ENCODE results near the gene PDZK1.

Gene PDZK1

GRCh38 chr1:145710291-145711027, 3.3 kb upstream of the PDZK1 start:
- no peak for TF ChIP-seq CTCF (IDR thresholded peaks at IDR 0.05; ENCODE audit: insufficient read depth, low read depth, low read length, missing control alignments)
- no peak overlapping the region for H3K4me3 ChIP-seq (ENCODE audit: low read depth, low read length)
- no peak for DNase-seq (ENCODE audit: low read depth)

GRCh38 chr1:145708063-145708462, 895 bp upstream of the PDZK1 start:
- H3K4me3 ChIP-seq (ENCODE audit: low read depth, low read length), result no peak overlapping the region
- no peak for TF ChIP-seq CTCF (IDR thresholded peaks at IDR 0.05; ENCODE audit: insufficient read depth, low read depth, low read length, missing control alignments)
- DNase-seq (ENCODE audit: low read depth), result peak; percentile 47

GRCh38 chr1:145706086-145706664, 993 bp downstream of the PDZK1 start:
- no peak for TF ChIP-seq CTCF (IDR thresholded peaks at IDR 0.05; ENCODE audit: insufficient read depth, low read depth, low read length, missing control alignments)
- DNase-seq (ENCODE audit: low read depth), result no peak

GRCh38 chr1:145705622-145706021, 1.5 kb downstream of the PDZK1 start:
- H3K4me3 ChIP-seq (ENCODE audit: low read depth, low read length), result no peak overlapping the region
- no peak for TF ChIP-seq CTCF (IDR thresholded peaks at IDR 0.05; ENCODE audit: insufficient read depth, low read depth, low read length, missing control alignments)
- no peak for DNase-seq (ENCODE audit: low read depth)

More at GRCh38 chr1:145706086-145706664, 993 bp downstream of the PDZK1 start:
- no peak overlapping the region for H3K4me3 ChIP-seq (ENCODE audit: low read depth, low read length)

- H3K4me3 ChIP-seq (ENCODE audit: low read depth, low read length), result no peak overlapping the region
- no peak for TF ChIP-seq CTCF (IDR thresholded peaks at IDR 0.05; ENCODE audit: insufficient read depth, low read depth, low read length, missing control alignments)
- DNase-seq (ENCODE audit: low read depth), result no peak
These were observed 4.3 kb downstream of the PDZK1 start for GRCh38 chr1:145702826-145703225.

- H3K4me3 ChIP-seq (ENCODE audit: low read depth, low read length), result no peak overlapping the region
- no peak for DNase-seq (ENCODE audit: low read depth)
- TF ChIP-seq CTCF (IDR thresholded peaks at IDR 0.05; ENCODE audit: insufficient read depth, low read depth, low read length, missing control alignments), result no peak
These were observed 5.1 kb downstream of the PDZK1 start for GRCh38 chr1:145702052-145702451.

Measured in GM12865 (cell line).